Smooth muscle cell (in vitro differentiated cells): Measurements from ENCODE around the gene H2BK1. TPM values are rescaled to one million over a fixed set of nuclear protein-coding genes. Genes with fewer than 3 reads are reported as not detected.
A peak's percentile ranks its signal among the peaks of the same experiment; 100 is the strongest.

Source experiments
- DNase-seq: peaks from one replicate; lab custom pipeline; 2025; ENCODE audit not compliant: unreplicated experiment; lab: John Stamatoyannopoulos, UW
- H2AFZ ChIP-seq: fragments of 200-600 bp; sonication (generic); 2 replicates; pipeline ENCODE4 v1.6.0; 2016; ENCODE audit warnings: antibody characterized with exemption, low read depth, mild to moderate bottlenecking
- H3F3A ChIP-seq: fragments of 200-600 bp; sonication (generic); 2 replicates; pipeline ENCODE4 v1.6.0; 2017; ENCODE audit warnings: antibody characterized with exemption, low read depth
- H3K27ac ChIP-seq: fragments of 200-600 bp; sonication (generic); 2 replicates; pipeline ENCODE4 v1.5.1; 2016; ENCODE audit warnings: low read depth, mild to moderate bottlenecking
- H3K27me3 ChIP-seq: fragments of 200-600 bp; sonication (generic); 2 replicates; pipeline ENCODE4 v1.6.1; 2016; ENCODE audit warnings: low read depth, mild to moderate bottlenecking
- H3K36me3 ChIP-seq: fragments of 200-600 bp; sonication (generic); 2 replicates; pipeline ENCODE4 v1.5.1; 2016; ENCODE audit warnings: low read depth
- H3K4me1 ChIP-seq: fragments of 200-600 bp; sonication (generic); 2 replicates; pipeline ENCODE4 v1.5.1; 2016; ENCODE audit warnings: low read depth
- H3K4me2 ChIP-seq: fragments of 200-600 bp; sonication (generic); 2 replicates; pipeline ENCODE4 v1.6.0; 2016; ENCODE audit warnings: mild to moderate bottlenecking
- H3K4me3 ChIP-seq: fragments of 200-600 bp; sonication (generic); 2 replicates; pipeline ENCODE4 v1.5.1; 2016; ENCODE audit warnings: mild to moderate bottlenecking
- H3K79me2 ChIP-seq: fragments of 200-600 bp; sonication (generic); 2 replicates; pipeline ENCODE4 v1.6.0; 2016; ENCODE audit warnings: low read depth, mild to moderate bottlenecking
- H3K9ac ChIP-seq: fragments of 200-600 bp; sonication (generic); 2 replicates; pipeline ENCODE4 v1.6.0; 2016; ENCODE audit warnings: low read depth
- H3K9me3 ChIP-seq: fragments of 200-600 bp; sonication (generic); replicated peaks from 2 replicates; pipeline ENCODE4 v1.5.1; 2016; ENCODE audit warnings: low read depth
- H4K20me1 ChIP-seq: fragments of 200-600 bp; sonication (generic); 2 replicates; pipeline ENCODE4 v1.6.0; 2016; ENCODE audit warnings: low read depth
- CTCF ChIP-seq: fragments of 200-600 bp; sonication (generic); IDR thresholded peaks from 2 replicates; pipeline ENCODE4 v1.5.1; 2017; ENCODE audit warnings: borderline replicate concordance, mild to moderate bottlenecking, antibody characterized with exemption; ENCODE audit not compliant: insufficient read depth, poor library complexity, severe bottlenecking
- WGBS: methylation state at CpG from one replicate; pipeline ENCODE4 v1.1.7; 2016; ENCODE audit warnings: low lambda C conversion rate; 5-methylcytosine and 5-hydroxymethylcytosine counted together
- microRNA counts: library from miRNA; unstranded; fragments of <30 nt; microRNA quantifications from one replicate; lab custom pipeline; 2016
- polyA plus RNA-seq: library from polyadenylated mRNA; unstranded; fragments of >200 nt; fragmentation: Nextera tagmentation; extraction: Ambion mirVana; gene quantifications from 2 replicates; pipeline ENCODE4 v1.2.1, GENCODE V29; 2016
- total RNA-seq: library from RNA; depleted of rRNA; stranded (reverse); fragments of >200 nt; gene quantifications from 2 replicates; pipeline ENCODE4 v1.2.3, GENCODE V29; 2014

Gene H2BK1
- total and polyA plus RNA-seq, 2 experiments from 2014 or later, result not detected

GRCh38 chr7:151167197-151167961, 42.9 kb downstream of the H2BK1 start, which contains the start of gene GBX1:
TSS of gene GBX1 (minus strand) at chr7:151167694. CDS start at chr7:151167548, 146 bp downstream.
- no peaks in the 10 kb centered on the region for H3K79me2 ChIP-seq
- H2AFZ ChIP-seq, result no peak within 1 kb of the TSS
- peak within 1 kb of the TSS; percentile 88 for H3K4me2 ChIP-seq
- no peaks in the 10 kb centered on the region for H3K9me3 ChIP-seq
- no peak for DNase-seq
- peak within 1 kb of the TSS; percentile 46 for H3K4me3 ChIP-seq
- WGBS, result under 1% methylated on average over 45 of the region's 101 CpGs
- no peak within 1 kb of the TSS for H3K27ac ChIP-seq
- H3K36me3 ChIP-seq, result no peaks in the 10 kb centered on the region
- H3K9ac ChIP-seq, result no peak within 1 kb of the TSS
- H4K20me1 ChIP-seq, result no peaks in the 10 kb centered on the region
- peaks cover 91% of the 10 kb centered on the region for H3K27me3 ChIP-seq
- H3F3A ChIP-seq, result no peaks in the 10 kb centered on the region
- peaks cover 6% of the 10 kb centered on the region for H3K4me1 ChIP-seq
- TF ChIP-seq CTCF, result no peak

- peak overlapping the region; percentile 88 for H3K4me2 ChIP-seq
- no peak overlapping the region for H2AFZ ChIP-seq
- WGBS, result 10% methylated on average over 28 of the region's 31 CpGs
- H3K4me3 ChIP-seq, result peak overlapping the region; percentile 46
- no peak overlapping the region for H3K9ac ChIP-seq
- TF ChIP-seq CTCF, result no peak
- H3K9me3 ChIP-seq, result no peaks in the 10 kb centered on the region
- H4K20me1 ChIP-seq, result no peaks in the 10 kb centered on the region
- H3K36me3 ChIP-seq, result no peaks in the 10 kb centered on the region
- no peak for DNase-seq
- H3F3A ChIP-seq, result no peaks in the 10 kb centered on the region
- H3K27ac ChIP-seq, result no peak overlapping the region
- H3K4me1 ChIP-seq, result peaks cover 6% of the 10 kb centered on the region
- H3K27me3 ChIP-seq, result peaks cover 98% of the 10 kb centered on the region
- H3K79me2 ChIP-seq, result no peaks in the 10 kb centered on the region
Measured at GRCh38 chr7:151166629-151167196, 43.6 kb downstream of the H2BK1 start.

- peaks cover under 1% of the 10 kb centered on the region for H3K4me1 ChIP-seq
- H4K20me1 ChIP-seq, result no peaks in the 10 kb centered on the region
- no peaks in the 10 kb centered on the region for H3F3A ChIP-seq
- no peak overlapping the region for H2AFZ ChIP-seq
- H3K79me2 ChIP-seq, result no peaks in the 10 kb centered on the region
- no peak for DNase-seq
- no peak overlapping the region for H3K4me2 ChIP-seq
- H3K36me3 ChIP-seq, result no peaks in the 10 kb centered on the region
- H3K9ac ChIP-seq, result no peak overlapping the region
- H3K4me3 ChIP-seq, result no peak overlapping the region
- no peak for TF ChIP-seq CTCF
- H3K9me3 ChIP-seq, result no peaks in the 10 kb centered on the region
- H3K27me3 ChIP-seq, result peaks cover 95% of the 10 kb centered on the region
- no peak overlapping the region for H3K27ac ChIP-seq
- 63% methylated on average over 1 of the region's 1 CpG for WGBS
Measured at GRCh38 chr7:151161757-151162156, 48.5 kb downstream of the H2BK1 start.

MicroRNAs within 50 kb of the gene (microRNA counts, 767-probe panel; counts per million panel counts)
- microRNA hsa-miR-671-3p (lab: Ali Mortazavi, UCI), result 183 counts per million
- 183 counts per million for microRNA hsa-miR-671-5p (lab: Ali Mortazavi, UCI)

Other genes starting within 250 kb of the H2BK1 start
- gene KCNH2, start 232.2 kb downstream of the H2BK1 start, total RNA-seq, result 12.9 and 13.3 TPM in 2 replicates
- gene KCNH2, start 232.2 kb downstream of the H2BK1 start, polyA plus RNA-seq, result 32.1 and 37.7 TPM in 2 replicates
- gene NOS3, start 219.5 kb downstream of the H2BK1 start, total RNA-seq, result 3.4 and 6.2 TPM in 2 replicates
- 7.8 and 11.7 TPM in 2 replicates for gene NOS3, start 219.5 kb downstream of the H2BK1 start, polyA plus RNA-seq
- 1.7 and 2.6 TPM in 2 replicates for gene ATG9B, start 186.0 kb downstream of the H2BK1 start, total RNA-seq
- gene ATG9B, start 186.0 kb downstream of the H2BK1 start, polyA plus RNA-seq, result 6.5 and 16.6 TPM in 2 replicates
- gene ABCB8, start 182.0 kb downstream of the H2BK1 start, total RNA-seq, result 17.3 and 23.4 TPM in 2 replicates
- 24.2 and 27.0 TPM in 2 replicates for gene ABCB8, start 182.0 kb downstream of the H2BK1 start, polyA plus RNA-seq
- gene ASIC3, start 162.0 kb downstream of the H2BK1 start, total RNA-seq, result 2.2 and 2.3 TPM in 2 replicates
- 2.0 and 4.7 TPM in 2 replicates for gene ASIC3, start 162.0 kb downstream of the H2BK1 start, polyA plus RNA-seq
- 18.6 and 22.1 TPM in 2 replicates for gene CDK5, start 152.6 kb downstream of the H2BK1 start, total RNA-seq
- gene CDK5, start 152.6 kb downstream of the H2BK1 start, polyA plus RNA-seq, result 36.4 and 50.1 TPM in 2 replicates
- 42.3 and 89.3 TPM in 2 replicates for gene SLC4A2, start 150.9 kb downstream of the H2BK1 start, total RNA-seq
- 96.4 and 104 TPM in 2 replicates for gene SLC4A2, start 150.9 kb downstream of the H2BK1 start, polyA plus RNA-seq
- gene FASTK, start 129.7 kb downstream of the H2BK1 start, total RNA-seq, result 92.0 and 100 TPM in 2 replicates
- 177 and 188 TPM in 2 replicates for gene FASTK, start 129.7 kb downstream of the H2BK1 start, polyA plus RNA-seq
- gene TMUB1, start 127.0 kb downstream of the H2BK1 start, total RNA-seq, result 30.3 and 35.9 TPM in 2 replicates
- 69.8 and 70.4 TPM in 2 replicates for gene TMUB1, start 127.0 kb downstream of the H2BK1 start, polyA plus RNA-seq
- 27.2 and 29.8 TPM in 2 replicates for gene AGAP3, start 124.0 kb downstream of the H2BK1 start, total RNA-seq
- gene AGAP3, start 124.0 kb downstream of the H2BK1 start, polyA plus RNA-seq, result 51.4 and 87.3 TPM in 2 replicates
- not detected in 2 replicates for gene GBX1, start 42.8 kb downstream of the H2BK1 start, total RNA-seq
- not detected in 2 replicates for gene GBX1, start 42.8 kb downstream of the H2BK1 start, polyA plus RNA-seq
- not detected in 2 replicates for gene ASB10, start 23.2 kb downstream of the H2BK1 start, total RNA-seq
- gene ASB10, start 23.2 kb downstream of the H2BK1 start, polyA plus RNA-seq, result not detected in 2 replicates
- gene ABCF2, start 16.7 kb upstream of the H2BK1 start, total RNA-seq, result 30.5 and 35.1 TPM in 2 replicates
- gene ABCF2, start 16.7 kb upstream of the H2BK1 start, polyA plus RNA-seq, result 24.2 and 26.5 TPM in 2 replicates
- 42.3 and 43.7 TPM in 2 replicates for gene CHPF2, start 22.0 kb upstream of the H2BK1 start, total RNA-seq
- 70.8 and 71.8 TPM in 2 replicates for gene CHPF2, start 22.0 kb upstream of the H2BK1 start, polyA plus RNA-seq
- 35.8 and 44.4 TPM in 2 replicates for gene SMARCD3, start 38.2 kb upstream of the H2BK1 start, total RNA-seq
- 58.1 and 66.3 TPM in 2 replicates for gene SMARCD3, start 38.2 kb upstream of the H2BK1 start, polyA plus RNA-seq
- gene NUB1, start 131.3 kb upstream of the H2BK1 start, total RNA-seq, result 34.7 and 36.9 TPM in 2 replicates
- 27.7 and 28.5 TPM in 2 replicates for gene NUB1, start 131.3 kb upstream of the H2BK1 start, polyA plus RNA-seq
- gene WDR86, start 199.6 kb upstream of the H2BK1 start, total RNA-seq, result 1.3 and 5.6 TPM in 2 replicates
- gene WDR86, start 199.6 kb upstream of the H2BK1 start, polyA plus RNA-seq, result 4.1 and 8.3 TPM in 2 replicates
- not detected in 2 replicates for gene CRYGN, start 229.7 kb upstream of the H2BK1 start, total RNA-seq
- gene CRYGN, start 229.7 kb upstream of the H2BK1 start, polyA plus RNA-seq, result 0.13 and 0.19 TPM in 2 replicates